HCT116 (cell line): ENCODE results near the gene PPP1R14B. TPM values are rescaled to one million over a fixed set of nuclear protein-coding genes. Genes with fewer than 3 reads are reported as not detected.

Experiments
- ATAC-seq: fragments of 200-7000 bp; cut with Tn5 transposase; 2 replicates; pipeline ENCODE4 v1.9.1; 2020; ENCODE audit warnings: mild to moderate bottlenecking, moderate library complexity
- BruUV-seq: library from RNA; stranded (reverse); fragments of 400-500 nt; replicated peaks from 2 replicates; lab custom pipeline; 2021; lab: Mats Ljungman, UMichigan
- CTCF ChIA-PET: fragments of 300-600 bp; sonication (Branson Sonifier 250); formaldehyde crosslinking; loops from one replicate; lab custom pipeline; 2021; ENCODE audit warnings: antibody characterized with exemption; lab: Charles Lee
- POLR2A ChIA-PET: fragments of 300-600, 350-600 bp; sonication (Branson Sonifier 250); formaldehyde crosslinking; loops from one replicate; lab custom pipeline; 2021; ENCODE audit warnings: antibody characterized with exemption; lab: Charles Lee
- RAD21 ChIA-PET, 2 experiments: fragments of 300-600 bp; sonication (Branson Sonifier 250); formaldehyde crosslinking; loops; one replicate each; lab custom pipeline; 2023; ENCODE audit warnings: low total read pairs in 2 of 2; ENCODE audit not compliant: uncharacterized antibody in 2 of 2, unreplicated experiment in 2 of 2, low non-redundant PET in 1 of 2; lab: Charles Lee
- DNase-seq: peaks from one replicate; pipeline ENCODE4 v3.0.0-alpha.2; 2010; ENCODE audit warnings: low read depth, low spot score
- H2AFZ ChIP-seq: fragments of 200-600 bp; shearing (Covaris generic), sonication (generic); 2 replicates; pipeline ENCODE4 v1.6.1; 2017; ENCODE audit warnings: low read depth, mixed run types, mixed read lengths, antibody characterized with exemption, low read length; ENCODE audit not compliant: poor library complexity, severe bottlenecking
- H3K27ac ChIP-seq: 2 replicates; pipeline ENCODE4 v1.5.1; 2012; ENCODE audit warnings: low read depth, low read length
- H3K27me3 ChIP-seq: fragments of 200-600 bp; sonication (generic); 2 replicates; pipeline ENCODE4 v1.6.1; 2016; ENCODE audit warnings: mixed run types, low read length, mixed read lengths; ENCODE audit not compliant: insufficient read depth
- H3K36me3 ChIP-seq, 2 experiments: fragments of 200-500 bp in 1 of 2; fragments of 200-600 bp in 1 of 2; sonication (Bioruptor generic) in 1 of 2; sonication (generic) in 1 of 2; 2 replicates each; pipeline versions ENCODE4 v1.5.1 to v1.6.1; 2014 to 2016; ENCODE audit warnings: low read length in 2 of 2, inconsistent platforms in 1 of 2, mixed read lengths in 1 of 2, mixed run types in 1 of 2; ENCODE audit not compliant: insufficient read depth in 2 of 2, control insufficient read depth in 1 of 2
- H3K4me1 ChIP-seq, 2 experiments: fragments of 200-600 bp in 1 of 2; sonication (generic) in 1 of 2; 2 replicates each; pipeline versions ENCODE4 v1.5.1 to v1.6.1; 2012 to 2017; ENCODE audit warnings: low read length in 2 of 2, inconsistent platforms in 1 of 2, mild to moderate bottlenecking in 1 of 2, mixed read lengths in 1 of 2, mixed run types in 1 of 2, moderate library complexity in 1 of 2; ENCODE audit not compliant: insufficient read depth in 2 of 2, control insufficient read depth in 1 of 2
- H3K4me2 ChIP-seq: fragments of 200-600 bp; sonication (generic); 2 replicates; pipeline ENCODE4 v1.6.1; 2017; ENCODE audit warnings: mixed run types, low read length, mixed read lengths
- H3K4me3 ChIP-seq, 2 experiments: fragments of 200-600 bp in 1 of 2; sonication (generic) in 1 of 2; replicated peaks in 1 of 2; 2 replicates each; pipeline ENCODE4 v1.5.1; 2011 to 2016; ENCODE audit warnings: low read length in 2 of 2, control low read depth in 1 of 2, low read depth in 1 of 2, mild to moderate bottlenecking in 1 of 2, mixed read lengths in 1 of 2, mixed run types in 1 of 2
- H3K79me2 ChIP-seq: fragments of 200-600 bp; sonication (generic); 2 replicates; pipeline ENCODE4 v1.6.1; 2017; ENCODE audit warnings: mild to moderate bottlenecking, mixed run types, low read length, moderate library complexity, mixed read lengths; ENCODE audit not compliant: insufficient read depth
- H3K9ac ChIP-seq: fragments of 200-600 bp; sonication (generic); 2 replicates; pipeline ENCODE4 v1.6.1; 2016; ENCODE audit warnings: low read length, mixed read lengths
- H3K9me2 ChIP-seq: fragments of 200-600 bp; sonication (generic), shearing (Covaris generic); 2 replicates; pipeline ENCODE4 v1.6.1; 2017; ENCODE audit warnings: mixed run types, mild to moderate bottlenecking, moderate library complexity; ENCODE audit not compliant: insufficient read depth
- H3K9me3 ChIP-seq, 2 experiments: fragments of 200-500 bp in 1 of 2; fragments of 200-600 bp in 1 of 2; sonication (Bioruptor generic) in 1 of 2; sonication (generic) in 1 of 2; 2 replicates each; pipeline ENCODE4 v1.6.1; 2014 to 2017; ENCODE audit warnings: low read length in 2 of 2, mixed read lengths in 2 of 2, inconsistent platforms in 1 of 2, low read depth in 1 of 2, mild to moderate bottlenecking in 1 of 2, mixed run types in 1 of 2, moderate library complexity in 1 of 2; ENCODE audit not compliant: control insufficient read depth in 1 of 2, insufficient read depth in 1 of 2
- H4K20me1 ChIP-seq: fragments of 200-600 bp; sonication (generic), shearing (Covaris generic); 2 replicates; pipeline ENCODE4 v1.6.1; 2017; ENCODE audit warnings: mixed run types, mild to moderate bottlenecking, moderate library complexity; ENCODE audit not compliant: insufficient read depth
- CEBPB ChIP-seq: IDR thresholded peaks from 2 replicates; pipeline ENCODE4 v1.6.1; 2012; ENCODE audit warnings: low read depth
- EGR1 ChIP-seq: IDR thresholded peaks from 2 replicates; pipeline ENCODE4 v1.6.1; 2012; ENCODE audit warnings: low read depth
- EZH2phosphoT487 ChIP-seq: fragments of 200-600 bp; IDR thresholded peaks from 2 replicates; pipeline ENCODE4 v1.6.1; 2018; ENCODE audit warnings: antibody characterized with exemption, borderline replicate concordance
- SP1 ChIP-seq: IDR thresholded peaks from 2 replicates; pipeline ENCODE4 v1.6.1; 2012; ENCODE audit warnings: low read depth
- ZNF274 ChIP-seq: fragments of 200-500 bp; sonication (Bioruptor generic); IDR thresholded peaks from 2 replicates; pipeline ENCODE4 v1.6.1; 2014; ENCODE audit warnings: mild to moderate bottlenecking, low read depth, low read length, inconsistent platforms
- intact Hi-C: fragments of 100-400 bp; cut with micrococcal nuclease; formaldehyde crosslinking; loops from 2 replicates; pipeline ENCODE4 v1.10.0; 2022
- total RNA-seq: library from RNA; stranded (reverse); gene quantifications from one replicate; pipeline ENCODE4 v1.2.1, GENCODE V29; 2021; ENCODE audit not compliant: unreplicated experiment
- TF ChIP-seq, protein P1 (sequence below): IDR thresholded peaks from 2 replicates; pipeline ENCODE4 v1.6.1; 2012; ENCODE audit warnings: low read depth

The PPP1R14B gene
- total RNA-seq, 1 experiment from 2014 or later, result 332 TPM

DNA sequence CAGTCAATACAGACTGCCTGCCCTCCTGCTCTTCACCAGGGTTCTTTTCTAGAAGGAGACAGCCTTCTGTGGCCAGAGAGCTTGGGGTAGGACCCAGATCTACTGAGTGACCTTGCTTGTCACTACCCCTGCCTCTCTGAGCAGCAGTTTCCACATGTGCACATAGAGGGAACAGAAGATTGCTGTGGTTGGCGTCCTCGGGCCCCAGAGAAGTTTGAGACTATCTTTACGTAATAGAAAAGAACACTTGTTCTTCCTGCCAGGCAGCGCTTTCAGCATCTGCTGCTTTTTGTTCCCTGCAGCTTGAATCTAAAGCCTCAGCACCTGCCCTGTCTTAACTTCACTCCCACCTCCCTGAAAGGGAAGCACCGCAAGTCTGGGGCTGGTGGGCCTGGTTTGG, 7.7 kb downstream of the PPP1R14B start:
- TF ChIP-seq SP1, result no peak
- TF ChIP-seq, all 23 proteins: peak for 0
- POLR2A ChIA-PET, result interaction anchor here (1.1 kb wide), 1 partner anchor 8 kb away, joined by 4 read pairs; no protein-coding TSS in a partner anchor
- Histone ChIP-seq H3K4me3 (no peak overlapping the region; a peak in 1 of 4 replicates), H3K36me3 (peaks cover 0 to 18% of the 10 kb centered on the region in 2 experiments; a peak in 1 of 4 replicates), H3K9me2 (no peaks in the 10 kb centered on the region), H3K9me3 (no peaks in the 10 kb centered on the region), H3K27me3 (no peaks in the 10 kb centered on the region), H4K20me1 (no peaks in the 10 kb centered on the region), H2AFZ (no peak overlapping the region), H3K4me2 (peak overlapping the region; percentile 84; the same call in 1 of the 2 replicates), H3K27ac (peak overlapping the region; percentile 96), H3K9ac (peak overlapping the region; percentile 30), H3K79me2 (peaks cover 33% of the 10 kb centered on the region), H3K4me1 (peaks cover 31 to 58% of the 10 kb centered on the region in 2 experiments)
- ATAC-seq, result no peak
- no TSS peak for BruUV-seq
- intact Hi-C loops, result no loop called here
- RAD21 ChIA-PET, result no interaction called here
- CTCF ChIA-PET, result no interaction called here
- no peak for DNase-seq

DNA sequence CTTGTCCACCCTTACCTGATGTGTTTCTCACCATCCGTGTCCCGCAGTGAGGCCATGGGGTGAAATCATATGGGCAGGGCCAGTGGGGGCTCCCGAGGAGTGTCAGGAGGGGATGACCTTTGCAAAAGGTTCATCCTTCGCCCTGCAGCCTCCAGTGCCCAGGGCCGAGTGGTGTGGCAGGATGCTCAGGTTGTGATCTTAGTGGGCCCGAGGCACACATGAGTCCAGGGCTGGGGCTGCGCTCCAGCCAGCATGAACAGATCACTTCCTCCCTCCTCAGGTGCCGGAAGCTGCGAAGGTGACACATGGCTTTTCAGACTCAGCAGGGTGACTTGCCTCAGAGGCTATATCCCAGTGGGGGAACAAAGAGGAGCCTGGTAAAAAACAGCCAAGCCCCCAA, 8.7 kb downstream of the PPP1R14B start:
- no peak overlapping the region for H3K4me2 ChIP-seq
- H3K27ac ChIP-seq, result no peak overlapping the region; the same call in 1 of the 2 replicates
- H3K9me3 ChIP-seq, result no peaks in the 10 kb centered on the region
- intact Hi-C loops, result no loop called here
- DNase-seq (no peak), ATAC-seq (no peak)
- no peak overlapping the region for H2AFZ ChIP-seq
- H3K79me2 ChIP-seq, result peaks cover 23% of the 10 kb centered on the region
- H3K9ac ChIP-seq, result 0 out of 2 replicates have a peak overlapping the region, but pooled peaks have one; percentile 30
- no TSS peak for BruUV-seq
- no peaks in the 10 kb centered on the region for H4K20me1 ChIP-seq
- peaks cover 27 to 58% of the 10 kb centered on the region in 2 experiments for H3K4me1 ChIP-seq
- no peak for TF ChIP-seq EGR1
- TF ChIP-seq SP1, result no peak
- TF ChIP-seq CEBPB, result no peak
- no peak for TF ChIP-seq ZNF274
- TF ChIP-seq, protein P1, sequence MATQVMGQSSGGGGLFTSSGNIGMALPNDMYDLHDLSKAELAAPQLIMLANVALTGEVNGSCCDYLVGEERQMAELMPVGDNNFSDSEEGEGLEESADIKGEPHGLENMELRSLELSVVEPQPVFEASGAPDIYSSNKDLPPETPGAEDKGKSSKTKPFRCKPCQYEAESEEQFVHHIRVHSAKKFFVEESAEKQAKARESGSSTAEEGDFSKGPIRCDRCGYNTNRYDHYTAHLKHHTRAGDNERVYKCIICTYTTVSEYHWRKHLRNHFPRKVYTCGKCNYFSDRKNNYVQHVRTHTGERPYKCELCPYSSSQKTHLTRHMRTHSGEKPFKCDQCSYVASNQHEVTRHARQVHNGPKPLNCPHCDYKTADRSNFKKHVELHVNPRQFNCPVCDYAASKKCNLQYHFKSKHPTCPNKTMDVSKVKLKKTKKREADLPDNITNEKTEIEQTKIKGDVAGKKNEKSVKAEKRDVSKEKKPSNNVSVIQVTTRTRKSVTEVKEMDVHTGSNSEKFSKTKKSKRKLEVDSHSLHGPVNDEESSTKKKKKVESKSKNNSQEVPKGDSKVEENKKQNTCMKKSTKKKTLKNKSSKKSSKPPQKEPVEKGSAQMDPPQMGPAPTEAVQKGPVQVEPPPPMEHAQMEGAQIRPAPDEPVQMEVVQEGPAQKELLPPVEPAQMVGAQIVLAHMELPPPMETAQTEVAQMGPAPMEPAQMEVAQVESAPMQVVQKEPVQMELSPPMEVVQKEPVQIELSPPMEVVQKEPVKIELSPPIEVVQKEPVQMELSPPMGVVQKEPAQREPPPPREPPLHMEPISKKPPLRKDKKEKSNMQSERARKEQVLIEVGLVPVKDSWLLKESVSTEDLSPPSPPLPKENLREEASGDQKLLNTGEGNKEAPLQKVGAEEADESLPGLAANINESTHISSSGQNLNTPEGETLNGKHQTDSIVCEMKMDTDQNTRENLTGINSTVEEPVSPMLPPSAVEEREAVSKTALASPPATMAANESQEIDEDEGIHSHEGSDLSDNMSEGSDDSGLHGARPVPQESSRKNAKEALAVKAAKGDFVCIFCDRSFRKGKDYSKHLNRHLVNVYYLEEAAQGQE, result no peak
- no peak for TF ChIP-seq EZH2phosphoT487
- CTCF ChIA-PET, result no interaction called here
- no peaks in the 10 kb centered on the region for H3K27me3 ChIP-seq
- no peaks in the 10 kb centered on the region for H3K9me2 ChIP-seq
- RAD21 ChIA-PET, result no interaction called here
- H3K36me3 ChIP-seq, result peaks cover 0 to 9% of the 10 kb centered on the region in 2 experiments; a peak in 1 of 4 replicates
- H3K4me3 ChIP-seq, result no peak overlapping the region
- POLR2A ChIA-PET, result no interaction called here
